ENCODE data around the gene FAP. TPM values are rescaled to one million over a fixed set of nuclear protein-coding genes. Genes with fewer than 3 reads are reported as not detected.

Gene FAP
- total and polyA plus RNA-seq, 2 of the 8 experiments (the other 6 are each of a cell fraction or from before 2014, with no cell fraction given): not detected

DNA sequence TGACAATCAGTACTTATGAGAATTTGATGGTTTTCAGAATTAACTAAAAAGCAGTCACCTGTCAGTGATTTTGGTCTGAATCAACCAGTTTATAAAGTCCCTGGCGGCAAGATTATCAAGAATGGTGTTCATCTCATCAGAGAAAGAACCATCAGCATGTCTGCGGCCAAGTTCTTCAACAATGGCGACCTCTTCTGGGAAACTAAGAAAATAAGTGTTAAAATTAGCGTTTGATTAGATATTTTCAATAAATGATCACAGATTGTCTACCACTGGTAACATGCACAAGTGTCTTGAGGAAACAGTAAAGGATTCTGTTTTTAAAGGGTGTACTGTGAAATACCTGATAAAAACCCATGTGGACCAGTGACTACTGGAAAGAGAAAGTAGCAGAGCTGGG is 99.3 kb downstream of the FAP start:
- no peaks in the 10 kb centered on the region for H3K4me1 ChIP-seq (replicated peaks in 1 of 4; ENCODE audit: control insufficient read depth in 3 of 4, insufficient read depth in 4 of 4, low read length in 3 of 4)
- H3K14ac ChIP-seq (ENCODE audit: insufficient read length): no peak overlapping the region
- H3K23ac ChIP-seq (ENCODE audit: insufficient read length): no peak overlapping the region
- DNase-seq (ENCODE audit: low read depth in 1 of 2, low spot score in 2 of 2): no peak
- H4K91ac ChIP-seq (replicated peaks; ENCODE audit: insufficient read length, low read length): no peak overlapping the region
- FAIRE-seq: no peak
- no peaks in the 10 kb centered on the region for H3K9me3 ChIP-seq (ENCODE audit: insufficient read depth in 2 of 2, low read depth in 1 of 2, low read length in 1 of 2)
- ChIA-PET CTCF (ENCODE audit: partially characterized antibody) (interaction anchor here (0.7 to 1.8 kb wide), 6 partner anchors 9 to 557 kb away, joined by 3 to 7 read pairs (median 4); no protein-coding TSS in a partner anchor), POLR2A (ENCODE audit: partially characterized antibody) (no interaction called here)
- H2BK20ac ChIP-seq (ENCODE audit: low read length): no peak overlapping the region
- H2AFZ ChIP-seq (ENCODE audit: low read length): no peak overlapping the region
- no peak overlapping the region for H2BK5ac ChIP-seq (ENCODE audit: low read depth, low read length)
- H3K27ac ChIP-seq (ENCODE audit: low read depth, low read length): no peak overlapping the region
- H4K8ac ChIP-seq (ENCODE audit: extremely low read depth, insufficient read depth, low read length): no peak overlapping the region
- no peak overlapping the region for H2BK15ac ChIP-seq (ENCODE audit: low read length)
- WGBS, 2 experiments (ENCODE audit: extremely low coverage in 1 of 2, insufficient coverage in 1 of 2, insufficient read length in 1 of 2, insufficient replicate concordance in 2 of 2, low coverage in 1 of 2, low lambda C conversion rate in 2 of 2, missing lambda C conversion rate in 1 of 2): 89% methylated on average over 4 of the region's 4 CpGs; no CpG with 5 or more reads in 1 of the 2 experiments
- no peaks in the 10 kb centered on the region for H3K36me3 ChIP-seq (ENCODE audit: control insufficient read depth in 2 of 4, insufficient read depth in 4 of 4, low read length in 3 of 4)
- H3K79me1 ChIP-seq (ENCODE audit: low read depth, low read length): no peaks in the 10 kb centered on the region
- H4K5ac ChIP-seq (ENCODE audit: insufficient read length, low read depth, low read length): no peak overlapping the region
- TF ChIP-seq RAD21 (IDR thresholded peaks at IDR 0.05 in 1 of 2, conservative IDR thresholded peaks at IDR 0.05 in 1 of 2; ENCODE audit: low read depth in 2 of 2, low read length in 2 of 2) (peak; percentile 35 to 41; a peak in 3 of 4 replicates), SUZ12 (IDR thresholded peaks at IDR 0.05; ENCODE audit: low read length) (no peak)
- H3K4me2 ChIP-seq (ENCODE audit: insufficient read depth in 1 of 2, low read depth in 2 of 2, low read length in 2 of 2): no peak overlapping the region
- H3K4ac ChIP-seq (replicated peaks; ENCODE audit: insufficient read length, low read depth, low read length): no peak overlapping the region
- no peaks in the 10 kb centered on the region for H3K79me2 ChIP-seq (ENCODE audit: control insufficient read depth in 1 of 2, insufficient read depth in 2 of 2, low read length in 2 of 2)
- no peak overlapping the region for H3K18ac ChIP-seq (ENCODE audit: extremely low read depth, low read length)
- no peaks in the 10 kb centered on the region for H4K20me1 ChIP-seq (replicated peaks in 1 of 2; ENCODE audit: control insufficient read depth in 1 of 2, insufficient read depth in 2 of 2, low read length in 2 of 2)
- H3K27me3 ChIP-seq (replicated peaks in 1 of 4; ENCODE audit: control insufficient read depth in 3 of 4, extremely low read depth in 1 of 4, insufficient read depth in 3 of 4, low read length in 3 of 4): no peaks in the 10 kb centered on the region
- H2BK120ac ChIP-seq (replicated peaks; ENCODE audit: low read depth, low read length): no peak overlapping the region
- no peak overlapping the region for H3K9ac ChIP-seq (replicated peaks in 1 of 4; ENCODE audit: extremely low read depth in 1 of 4, low read depth in 3 of 4, low read length in 3 of 4)
- no peak overlapping the region for H3K4me3 ChIP-seq (ENCODE audit: extremely low read depth in 1 of 4, insufficient read depth in 2 of 4, low read depth in 3 of 4, low read length in 4 of 4)
- H3K23me2 ChIP-seq (ENCODE audit: low read depth, low read length): no peaks in the 10 kb centered on the region
- H2AK5ac ChIP-seq (ENCODE audit: low read depth, low read length): no peak overlapping the region
- no peak overlapping the region for H3K56ac ChIP-seq (replicated peaks; ENCODE audit: insufficient read length, low read depth, low read length)
- no peak overlapping the region for H2BK12ac ChIP-seq (ENCODE audit: low read depth, low read length)

Measured in H1 (cell line).